ENCODE data around the gene SLC23A1. TPM values are rescaled to one million over a fixed set of nuclear protein-coding genes. Genes with fewer than 3 reads are reported as not detected.

Gene SLC23A1
- total RNA-seq, 4 donors from 2014 or later: not detected

DNA sequence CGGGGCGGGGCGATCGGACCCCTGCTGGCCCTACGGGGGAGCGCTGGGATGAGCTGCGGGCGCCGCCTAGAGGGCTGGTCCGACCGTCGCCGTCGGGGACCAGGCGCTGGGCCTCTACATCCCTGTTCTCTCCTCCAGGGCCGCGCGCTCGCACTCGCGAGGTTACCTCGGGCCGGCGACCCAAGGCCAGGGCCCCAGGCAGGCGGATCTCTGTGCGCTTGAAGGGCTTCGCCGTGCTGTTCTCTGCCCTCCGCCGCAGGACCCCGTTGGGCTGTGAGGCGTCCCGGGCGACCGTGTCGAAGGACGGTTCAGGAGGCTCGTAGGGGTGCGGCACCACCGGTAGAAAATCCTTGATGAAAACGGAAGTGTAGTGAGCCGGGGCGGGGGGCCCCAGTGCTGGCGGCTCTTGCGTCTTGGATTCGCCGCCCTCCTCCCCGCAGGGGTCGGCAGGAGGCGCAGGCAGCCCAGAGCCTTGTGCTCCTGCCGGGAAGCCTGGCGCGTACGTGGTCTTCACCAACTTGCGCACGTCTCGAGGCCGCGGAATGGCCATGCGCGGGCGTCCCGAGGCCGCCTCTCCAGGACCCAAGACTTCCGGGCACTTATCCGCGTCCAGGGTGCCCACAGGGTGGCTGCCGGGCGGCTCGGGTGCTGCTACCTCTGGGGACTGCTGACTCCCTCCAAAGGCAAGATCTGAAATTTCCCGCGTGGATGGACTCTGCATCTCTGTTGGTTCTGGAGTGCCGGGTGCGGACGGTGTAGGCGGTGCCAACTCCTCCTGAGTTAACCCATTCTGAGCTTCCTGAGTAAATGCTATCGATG lies 9.8 kb upstream of the SLC23A1 start:
- H3K9me3 ChIP-seq: no peaks in the 10 kb centered on the region
- H3K27me3 ChIP-seq: no peaks in the 10 kb centered on the region
- peak in 1 of 2 donors; percentile 61 for DNase-seq
- TF ChIP-seq POLR2A (IDR thresholded peaks at IDR 0.05): no peak
- TF ChIP-seq, protein P1, sequence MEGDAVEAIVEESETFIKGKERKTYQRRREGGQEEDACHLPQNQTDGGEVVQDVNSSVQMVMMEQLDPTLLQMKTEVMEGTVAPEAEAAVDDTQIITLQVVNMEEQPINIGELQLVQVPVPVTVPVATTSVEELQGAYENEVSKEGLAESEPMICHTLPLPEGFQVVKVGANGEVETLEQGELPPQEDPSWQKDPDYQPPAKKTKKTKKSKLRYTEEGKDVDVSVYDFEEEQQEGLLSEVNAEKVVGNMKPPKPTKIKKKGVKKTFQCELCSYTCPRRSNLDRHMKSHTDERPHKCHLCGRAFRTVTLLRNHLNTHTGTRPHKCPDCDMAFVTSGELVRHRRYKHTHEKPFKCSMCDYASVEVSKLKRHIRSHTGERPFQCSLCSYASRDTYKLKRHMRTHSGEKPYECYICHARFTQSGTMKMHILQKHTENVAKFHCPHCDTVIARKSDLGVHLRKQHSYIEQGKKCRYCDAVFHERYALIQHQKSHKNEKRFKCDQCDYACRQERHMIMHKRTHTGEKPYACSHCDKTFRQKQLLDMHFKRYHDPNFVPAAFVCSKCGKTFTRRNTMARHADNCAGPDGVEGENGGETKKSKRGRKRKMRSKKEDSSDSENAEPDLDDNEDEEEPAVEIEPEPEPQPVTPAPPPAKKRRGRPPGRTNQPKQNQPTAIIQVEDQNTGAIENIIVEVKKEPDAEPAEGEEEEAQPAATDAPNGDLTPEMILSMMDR (IDR thresholded peaks at IDR 0.05 in 4 of 5, conservative IDR thresholded peaks at IDR 0.05 in 1 of 5): peak; percentile 36 to 60 (median 51)
- H3K4me3 ChIP-seq: peak overlapping the region; percentile 67 to 84 (median 72)
- in situ Hi-C loops (cut with MboI; ENCODE audit: low sequenced_read_pairs in 4 of 4) (no loop called here), intact Hi-C loops (cut with DNase I; ENCODE audit: low total_unique reads) (loop anchor here (5.0 kb wide), 1 partner anchor 1771 kb away; no protein-coding TSS in a partner anchor)
- ATAC-seq: no peak
- H3K36me3 ChIP-seq: no peaks in the 10 kb centered on the region
- peaks cover 35 to 63% of the 10 kb centered on the region in 2 donors for H3K4me1 ChIP-seq
- H3K27ac ChIP-seq: peak overlapping the region; percentile 99 to 100 (median 100)

DNA sequence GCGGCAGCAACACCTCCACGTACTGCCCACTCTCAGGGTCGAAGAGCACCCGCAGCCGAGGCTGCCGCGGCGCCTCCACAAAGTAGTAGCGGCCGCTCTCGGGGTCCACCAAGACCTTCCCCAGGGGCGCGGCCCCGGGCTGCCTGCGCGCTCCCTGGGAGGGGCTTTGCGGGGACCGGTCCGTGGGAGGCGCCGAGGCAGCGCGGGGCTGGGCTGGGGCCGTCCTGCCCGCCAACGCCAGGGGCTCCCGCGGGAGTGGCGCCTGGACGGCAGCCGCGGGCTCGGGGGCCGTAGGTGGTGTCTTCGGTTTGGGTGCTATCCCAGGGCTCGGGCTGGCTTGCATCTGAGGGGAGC lies 9.2 kb upstream of the SLC23A1 start:
- Histone ChIP-seq H3K9me3 (no peaks in the 10 kb centered on the region), H3K27me3 (no peaks in the 10 kb centered on the region), H3K4me3 (peak overlapping the region; percentile 67 to 84 (median 72)), H3K27ac (peak overlapping the region; percentile 99 to 100 (median 100)), H3K4me1 (peaks cover 31 to 64% of the 10 kb centered on the region in 2 donors), H3K36me3 (no peaks in the 10 kb centered on the region)
- TF ChIP-seq POLR2A (IDR thresholded peaks at IDR 0.05): no peak
- TF ChIP-seq, protein P1 (IDR thresholded peaks at IDR 0.05 in 4 of 5, conservative IDR thresholded peaks at IDR 0.05 in 1 of 5): no peak
- no peak for ATAC-seq
- intact Hi-C loops (cut with DNase I; ENCODE audit: low total_unique reads): loop anchor here (5.0 kb wide), 1 partner anchor 1770 kb away; no protein-coding TSS in a partner anchor
- in situ Hi-C loops (cut with MboI; ENCODE audit: low sequenced_read_pairs in 4 of 4): no loop called here
- no peak for DNase-seq

DNA sequence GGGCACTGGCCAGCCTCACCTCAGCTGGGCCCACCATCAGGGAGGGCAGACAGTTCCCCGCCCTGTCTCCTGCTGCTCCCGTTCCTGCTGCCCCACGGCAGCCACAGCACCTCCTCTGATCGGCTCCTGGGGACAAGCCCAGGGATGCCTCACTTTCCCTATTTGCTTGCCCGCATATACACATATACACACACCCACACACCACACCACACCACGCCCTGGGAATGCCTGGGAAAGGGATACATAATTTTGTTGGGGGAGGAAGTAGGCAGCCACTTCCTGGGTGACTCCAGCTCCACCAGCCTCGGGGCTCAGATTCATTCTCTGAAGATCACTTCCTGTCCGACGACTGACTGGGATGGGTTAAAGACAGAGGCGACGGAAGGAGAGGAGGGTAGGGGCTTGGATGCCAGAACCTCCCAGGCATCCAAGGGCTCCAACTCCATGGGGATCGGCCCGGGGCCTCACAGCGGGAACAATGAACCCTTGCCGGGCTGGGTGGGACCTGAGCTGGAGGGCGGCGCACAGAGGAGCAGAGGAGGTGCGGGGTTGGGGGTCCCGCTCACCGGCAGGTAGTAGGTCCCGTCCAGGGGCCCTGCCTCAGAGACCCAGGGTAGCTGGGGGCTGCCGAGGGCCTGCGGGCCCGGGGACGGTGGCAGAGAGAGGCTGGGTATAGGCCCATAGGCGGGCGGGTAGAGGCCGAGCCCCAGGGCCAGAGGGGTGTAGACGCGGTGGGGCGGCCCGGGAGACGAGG lies 8.7 kb upstream of the SLC23A1 start:
- DNase-seq (no peak), ATAC-seq (no peak)
- intact Hi-C loops (cut with DNase I; ENCODE audit: low total_unique reads): loop anchor here (5.0 kb wide), 1 partner anchor 1769 kb away; no protein-coding TSS in a partner anchor
- in situ Hi-C loops (cut with MboI; ENCODE audit: low sequenced_read_pairs in 4 of 4): no loop called here
- no peaks in the 10 kb centered on the region for H3K9me3 ChIP-seq
- H3K27ac ChIP-seq: peak overlapping the region; percentile 99 to 100 (median 100)
- no peaks in the 10 kb centered on the region for H3K27me3 ChIP-seq
- TF ChIP-seq, protein P1 (IDR thresholded peaks at IDR 0.05 in 4 of 5, conservative IDR thresholded peaks at IDR 0.05 in 1 of 5): no peak
- no peak for TF ChIP-seq POLR2A (IDR thresholded peaks at IDR 0.05)
- peaks cover 26 to 60% of the 10 kb centered on the region in 2 donors for H3K4me1 ChIP-seq
- H3K4me3 ChIP-seq: peak overlapping the region; percentile 67 to 84 (median 72)
- H3K36me3 ChIP-seq: no peaks in the 10 kb centered on the region

DNA sequence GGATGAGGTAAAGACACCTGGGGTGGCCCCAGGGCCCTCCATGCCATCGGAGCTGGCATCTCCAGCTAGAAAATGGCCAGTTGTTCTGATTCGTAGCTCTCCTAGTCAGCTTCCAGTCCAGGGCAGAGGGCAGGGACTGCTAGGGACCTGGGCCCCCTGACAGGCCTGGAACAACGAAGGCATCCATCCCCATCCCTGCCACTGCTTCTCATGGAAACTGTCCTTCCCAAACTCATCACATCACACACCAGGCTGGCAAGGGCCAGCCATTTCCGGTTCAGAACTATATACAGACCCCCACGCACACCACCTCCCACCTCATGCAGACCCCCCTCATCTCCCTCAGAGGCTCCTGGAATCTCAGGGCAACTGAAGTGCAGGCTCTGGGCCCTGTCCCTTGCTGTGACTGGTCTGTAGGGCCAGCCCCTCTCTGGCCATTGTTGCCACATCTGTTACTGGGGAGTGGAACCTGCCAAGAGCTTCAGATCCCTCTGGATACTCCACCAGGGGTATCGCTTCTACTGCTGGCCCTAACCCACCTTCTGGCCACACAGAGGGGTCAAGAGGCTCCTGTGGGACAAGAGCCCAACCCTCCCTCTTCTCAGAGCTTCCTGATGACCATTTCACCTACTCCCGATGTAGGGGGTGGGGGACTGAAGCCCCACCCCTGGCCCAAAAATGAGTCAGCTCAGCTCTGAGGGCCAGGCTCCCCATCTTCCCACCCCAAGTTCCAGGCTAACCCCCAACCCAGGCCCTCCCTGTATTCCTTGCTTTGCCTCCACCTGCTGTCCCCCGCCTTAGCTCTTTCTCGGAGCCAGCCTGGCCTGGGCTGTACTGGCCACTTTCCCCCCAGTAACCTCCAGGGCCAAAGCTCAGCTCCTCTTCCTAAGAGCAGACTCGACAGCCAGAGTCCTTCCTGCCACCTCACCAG lies 7.8 kb upstream of the SLC23A1 start:
- Histone ChIP-seq H3K27ac (peak overlapping the region; percentile 99 to 100 (median 100)), H3K36me3 (no peaks in the 10 kb centered on the region), H3K4me1 (peaks cover 17 to 52% of the 10 kb centered on the region in 2 donors), H3K4me3 (peak overlapping the region; percentile 67 to 84 (median 72)), H3K27me3 (no peaks in the 10 kb centered on the region), H3K9me3 (no peaks in the 10 kb centered on the region)
- ATAC-seq (peak in 1 of 2 donors; percentile 12), DNase-seq (peak in 1 of 2 donors; percentile 81)
- no peak for TF ChIP-seq POLR2A (IDR thresholded peaks at IDR 0.05)
- TF ChIP-seq, protein P1 (IDR thresholded peaks at IDR 0.05 in 4 of 5, conservative IDR thresholded peaks at IDR 0.05 in 1 of 5): no peak
- intact Hi-C loops (cut with DNase I; ENCODE audit: low total_unique reads): loop anchor here (1.0 to 5.0 kb wide), 2 partner anchors 17 to 1769 kb away; no protein-coding TSS in a partner anchor
- in situ Hi-C loops (cut with MboI; ENCODE audit: low sequenced_read_pairs in 4 of 4): no loop called here
